ENCODE measurements around the gene STXBP3. TPM values are rescaled to one million over a fixed set of nuclear protein-coding genes. Genes with fewer than 3 reads are reported as not detected.

STXBP3 gene
- total RNA-seq, 1 donor from 2014 or later: 46.9 TPM

GRCh38 chr1:108722292-108722691 is 24.2 kb upstream of the STXBP3 start:
- Mint-ChIP-seq H3K4me1 (ENCODE audit: low read depth) (peaks cover 2% of the 10 kb centered on the region), H3K9me3 (ENCODE audit: low read depth) (no peaks in the 10 kb centered on the region), H3K27me3 (peaks cover 4% of the 10 kb centered on the region), H3K36me3 (ENCODE audit: insufficient read depth) (no peaks in the 10 kb centered on the region), H3K27ac (peak overlapping the region; percentile 4), H3K4me3 (ENCODE audit: low read depth) (no peak overlapping the region)
- DNase-seq (ENCODE audit: low spot score, unreplicated experiment): no peak
- no peak for TF ChIP-seq CTCF (IDR thresholded peaks at IDR 0.05; ENCODE audit: unreplicated experiment)

- no peak for DNase-seq (ENCODE audit: low spot score, unreplicated experiment)
- Mint-ChIP-seq H3K27me3 (no peaks in the 10 kb centered on the region), H3K27ac (peak overlapping the region; percentile 49), H3K4me3 (ENCODE audit: low read depth) (no peak overlapping the region), H3K4me1 (ENCODE audit: low read depth) (peaks cover 2% of the 10 kb centered on the region), H3K36me3 (ENCODE audit: insufficient read depth) (no peaks in the 10 kb centered on the region), H3K9me3 (ENCODE audit: low read depth) (no peaks in the 10 kb centered on the region)
- TF ChIP-seq CTCF (IDR thresholded peaks at IDR 0.05; ENCODE audit: unreplicated experiment): no peak
Measured at GRCh38 chr1:108725906-108726305, 20.6 kb upstream of the STXBP3 start.

GRCh38 chr1:108728327-108728923 is 18.0 kb upstream of the STXBP3 start:
- Mint-ChIP-seq H3K27me3 (no peaks in the 10 kb centered on the region), H3K27ac (no peak overlapping the region), H3K4me1 (ENCODE audit: low read depth) (peaks cover 2% of the 10 kb centered on the region), H3K36me3 (ENCODE audit: insufficient read depth) (no peaks in the 10 kb centered on the region), H3K9me3 (ENCODE audit: low read depth) (no peaks in the 10 kb centered on the region), H3K4me3 (ENCODE audit: low read depth) (no peak overlapping the region)
- no peak for TF ChIP-seq CTCF (IDR thresholded peaks at IDR 0.05; ENCODE audit: unreplicated experiment)
- DNase-seq (ENCODE audit: low spot score, unreplicated experiment): no peak

- H3K27me3 Mint-ChIP-seq: no peaks in the 10 kb centered on the region
- no peak for TF ChIP-seq CTCF (IDR thresholded peaks at IDR 0.05; ENCODE audit: unreplicated experiment)
- H3K36me3 Mint-ChIP-seq (ENCODE audit: insufficient read depth): no peaks in the 10 kb centered on the region
- H3K27ac Mint-ChIP-seq: no peak overlapping the region
- no peak overlapping the region for H3K4me3 Mint-ChIP-seq (ENCODE audit: low read depth)
- no peaks in the 10 kb centered on the region for H3K9me3 Mint-ChIP-seq (ENCODE audit: low read depth)
- no peak for DNase-seq (ENCODE audit: low spot score, unreplicated experiment)
- H3K4me1 Mint-ChIP-seq (ENCODE audit: low read depth): peaks cover 2% of the 10 kb centered on the region
Measured at GRCh38 chr1:108729481-108729880, 17.0 kb upstream of the STXBP3 start.

- no peaks in the 10 kb centered on the region for H3K9me3 Mint-ChIP-seq (ENCODE audit: low read depth)
- H3K4me3 Mint-ChIP-seq (ENCODE audit: low read depth): no peak overlapping the region
- H3K27ac Mint-ChIP-seq: no peak overlapping the region
- TF ChIP-seq CTCF (IDR thresholded peaks at IDR 0.05; ENCODE audit: unreplicated experiment): no peak
- DNase-seq (ENCODE audit: low spot score, unreplicated experiment): no peak
- H3K4me1 Mint-ChIP-seq (ENCODE audit: low read depth): peaks cover 2% of the 10 kb centered on the region
- H3K27me3 Mint-ChIP-seq: peaks cover 3% of the 10 kb centered on the region
- H3K36me3 Mint-ChIP-seq (ENCODE audit: insufficient read depth): no peaks in the 10 kb centered on the region
Measured at GRCh38 chr1:108732398-108732797, 14.1 kb upstream of the STXBP3 start.

Data from progenitor cell of endocrine pancreas (in vitro differentiated cells).